Measurements from ENCODE around the gene PIP5K1B. TPM values are rescaled to one million over a fixed set of nuclear protein-coding genes. Genes with fewer than 3 reads are reported as not detected.

PIP5K1B gene
- polyA plus RNA-seq, 1 donor (not counting 4 experiments of a cell fraction or from before 2014, with no cell fraction given), result not detected

DNA sequence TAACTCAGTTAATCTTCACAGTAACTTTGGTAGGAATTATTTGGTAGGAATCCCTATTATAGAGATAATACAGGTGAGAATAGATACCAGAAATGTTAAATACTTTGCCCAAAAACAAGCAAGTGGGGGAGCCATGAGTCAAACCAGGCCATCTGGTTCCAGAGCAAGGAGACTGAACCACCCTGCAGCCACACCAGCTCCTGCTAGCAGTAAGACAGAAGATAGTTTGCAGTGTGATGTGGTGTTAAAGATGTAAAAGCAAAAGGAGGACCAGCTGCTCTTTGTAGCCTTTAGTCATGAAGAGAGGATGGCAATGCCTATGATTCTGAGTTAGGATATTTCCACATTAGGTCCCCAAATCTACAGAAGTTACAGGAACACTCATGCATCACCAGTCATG is 207.5 kb downstream of the PIP5K1B start:
- H3K4me2 ChIP-seq (ENCODE audit: control insufficient read depth, extremely low read depth, insufficient read depth, low read depth, low read length), result no peak overlapping the region
- no peak overlapping the region for H3K27ac ChIP-seq (ENCODE audit: control insufficient read depth, insufficient read depth, low read length)
- H3K9ac ChIP-seq (ENCODE audit: control insufficient read depth, extremely low read depth, insufficient read depth, low read length), result no peak overlapping the region
- H3K4me1 ChIP-seq (ENCODE audit: control insufficient read depth, extremely low read depth, insufficient read depth, low read length), result no peaks in the 10 kb centered on the region
- no peaks in the 10 kb centered on the region for H3K9me1 ChIP-seq (ENCODE audit: control insufficient read depth, extremely low read depth, insufficient read depth, low read length)
- TF ChIP-seq, protein P1, sequence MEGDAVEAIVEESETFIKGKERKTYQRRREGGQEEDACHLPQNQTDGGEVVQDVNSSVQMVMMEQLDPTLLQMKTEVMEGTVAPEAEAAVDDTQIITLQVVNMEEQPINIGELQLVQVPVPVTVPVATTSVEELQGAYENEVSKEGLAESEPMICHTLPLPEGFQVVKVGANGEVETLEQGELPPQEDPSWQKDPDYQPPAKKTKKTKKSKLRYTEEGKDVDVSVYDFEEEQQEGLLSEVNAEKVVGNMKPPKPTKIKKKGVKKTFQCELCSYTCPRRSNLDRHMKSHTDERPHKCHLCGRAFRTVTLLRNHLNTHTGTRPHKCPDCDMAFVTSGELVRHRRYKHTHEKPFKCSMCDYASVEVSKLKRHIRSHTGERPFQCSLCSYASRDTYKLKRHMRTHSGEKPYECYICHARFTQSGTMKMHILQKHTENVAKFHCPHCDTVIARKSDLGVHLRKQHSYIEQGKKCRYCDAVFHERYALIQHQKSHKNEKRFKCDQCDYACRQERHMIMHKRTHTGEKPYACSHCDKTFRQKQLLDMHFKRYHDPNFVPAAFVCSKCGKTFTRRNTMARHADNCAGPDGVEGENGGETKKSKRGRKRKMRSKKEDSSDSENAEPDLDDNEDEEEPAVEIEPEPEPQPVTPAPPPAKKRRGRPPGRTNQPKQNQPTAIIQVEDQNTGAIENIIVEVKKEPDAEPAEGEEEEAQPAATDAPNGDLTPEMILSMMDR (optimal IDR thresholded peaks at IDR 0.05 in 1 of 3, IDR thresholded peaks at IDR 0.05 in 1 of 3, conservative IDR thresholded peaks at IDR 0.05 in 1 of 3; ENCODE audit: extremely low read depth in 1 of 3, insufficient read depth in 2 of 3, low read length in 3 of 3), result no peak
- TF ChIP-seq EZH2 (IDR thresholded peaks at IDR 0.05; ENCODE audit: low read length), result no peak
- FAIRE-seq (no peak), DNase-seq (ENCODE audit: low read depth, low spot score) (no peak)
- H3K79me2 ChIP-seq (ENCODE audit: control insufficient read depth, insufficient read depth, low read length), result no peaks in the 10 kb centered on the region
- no peak overlapping the region for H3K4me3 ChIP-seq (ENCODE audit: control insufficient read depth in 2 of 3, extremely low read depth in 1 of 3, insufficient read depth in 2 of 3, low read depth in 1 of 3, low read length in 3 of 3)
- dilution Hi-C loops (cut with MboI; ENCODE audit: extremely low pct_ligation_motif_present, low sequenced_read_pairs), result no loop called here
- H4K20me1 ChIP-seq (ENCODE audit: control insufficient read depth, extremely low read depth, insufficient read depth, low read length), result no peaks in the 10 kb centered on the region
- no peaks in the 10 kb centered on the region for H3K27me3 ChIP-seq (ENCODE audit: control insufficient read depth, extremely low read depth, insufficient read depth, low read length)
- no peaks in the 10 kb centered on the region for H3K36me3 ChIP-seq (ENCODE audit: control insufficient read depth in 2 of 2, extremely low read depth in 1 of 2, insufficient read depth in 2 of 2, low read length in 2 of 2)
- no peak overlapping the region for H2AFZ ChIP-seq (ENCODE audit: control insufficient read depth, low read length)
- H3K9me3 ChIP-seq (ENCODE audit: control insufficient read depth, low read depth, low read length), result no peaks in the 10 kb centered on the region

GRCh38 chr9:68913054-68913453 is 208.0 kb downstream of the PIP5K1B start:
- H3K9me1 ChIP-seq (ENCODE audit: control insufficient read depth, extremely low read depth, insufficient read depth, low read length), result no peaks in the 10 kb centered on the region
- H3K36me3 ChIP-seq (ENCODE audit: control insufficient read depth in 2 of 2, extremely low read depth in 1 of 2, insufficient read depth in 2 of 2, low read length in 2 of 2), result no peaks in the 10 kb centered on the region
- no peaks in the 10 kb centered on the region for H3K9me3 ChIP-seq (ENCODE audit: control insufficient read depth, low read depth, low read length)
- no peaks in the 10 kb centered on the region for H3K27me3 ChIP-seq (ENCODE audit: control insufficient read depth, extremely low read depth, insufficient read depth, low read length)
- H3K4me1 ChIP-seq (ENCODE audit: control insufficient read depth, extremely low read depth, insufficient read depth, low read length), result no peaks in the 10 kb centered on the region
- H4K20me1 ChIP-seq (ENCODE audit: control insufficient read depth, extremely low read depth, insufficient read depth, low read length), result no peaks in the 10 kb centered on the region
- H3K4me3 ChIP-seq (ENCODE audit: control insufficient read depth in 2 of 3, extremely low read depth in 1 of 3, insufficient read depth in 2 of 3, low read depth in 1 of 3, low read length in 3 of 3), result no peak overlapping the region
- no peak overlapping the region for H3K4me2 ChIP-seq (ENCODE audit: control insufficient read depth, extremely low read depth, insufficient read depth, low read depth, low read length)
- no peak for DNase-seq (ENCODE audit: low read depth, low spot score)
- H3K9ac ChIP-seq (ENCODE audit: control insufficient read depth, extremely low read depth, insufficient read depth, low read length), result no peak overlapping the region
- H3K27ac ChIP-seq (ENCODE audit: control insufficient read depth, insufficient read depth, low read length), result no peak overlapping the region
- no peaks in the 10 kb centered on the region for H3K79me2 ChIP-seq (ENCODE audit: control insufficient read depth, insufficient read depth, low read length)
- TF ChIP-seq, protein P1 (optimal IDR thresholded peaks at IDR 0.05 in 1 of 3, IDR thresholded peaks at IDR 0.05 in 1 of 3, conservative IDR thresholded peaks at IDR 0.05 in 1 of 3; ENCODE audit: extremely low read depth in 1 of 3, insufficient read depth in 2 of 3, low read length in 3 of 3), result no peak
- TF ChIP-seq EZH2 (IDR thresholded peaks at IDR 0.05; ENCODE audit: low read length), result no peak
- no peak for FAIRE-seq
- H2AFZ ChIP-seq (ENCODE audit: control insufficient read depth, low read length), result no peak overlapping the region
- dilution Hi-C loops (cut with MboI; ENCODE audit: extremely low pct_ligation_motif_present, low sequenced_read_pairs), result no loop called here
